ENCODE measurements around the gene PEAR1. TPM values are rescaled to one million over a fixed set of nuclear protein-coding genes. Genes with fewer than 3 reads are reported as not detected.

Gene PEAR1
- total and polyA plus RNA-seq, 2 donors (not counting 1 experiment from before 2014, with no cell fraction given), result 0.03 TPM; not detected in 1

- no CpG with 5 or more reads among the region's 3 CpGs for WGBS (ENCODE audit: insufficient coverage)
- peak overlapping the region; percentile 73 for H2AFZ ChIP-seq (ENCODE audit: insufficient read depth, low read depth, low read length, poor library complexity, severe bottlenecking)
- ATAC-seq (ENCODE audit: low read depth) (no peak), DNase-seq (peak; percentile 39)
- no peak for TF ChIP-seq EZH2 (IDR thresholded peaks at IDR 0.05; ENCODE audit: borderline replicate concordance, insufficient read depth, low read depth, low read length, poor library complexity, severe bottlenecking)
- TF ChIP-seq CTCF (IDR thresholded peaks at IDR 0.05), result no peak
- peak overlapping the region; percentile 64 for H3K4me2 ChIP-seq (replicated peaks; ENCODE audit: low read depth, low read length, poor library complexity, severe bottlenecking)
- H3K36me3 ChIP-seq (replicated peaks in 1 of 2; ENCODE audit: control extremely low read depth in 1 of 2, control insufficient read depth in 1 of 2, extremely low read depth in 1 of 2, insufficient read depth in 2 of 2, low read length in 1 of 2), result no peaks in the 10 kb centered on the region
- peak overlapping the region; percentile 47 for H3K9ac ChIP-seq (ENCODE audit: low read length)
- H3K4me3 ChIP-seq (ENCODE audit: control extremely low read depth in 1 of 5, extremely low read depth in 1 of 5, insufficient read depth in 1 of 5, low read depth in 2 of 5, low read length in 4 of 5), result peak overlapping the region in 4 of 5 experiments; percentile 18 to 48 (median 27)
- H3K4me1 ChIP-seq (ENCODE audit: control insufficient read depth in 2 of 2, insufficient read depth in 2 of 2, low read length in 2 of 2), result peaks cover 16 to 19% of the 10 kb centered on the region in 2 donors
- Mint-ChIP-seq H3K4me3 (peak overlapping the region; percentile 68), H3K27me3 (peaks cover 9% of the 10 kb centered on the region), H3K4me1 (peaks cover 27% of the 10 kb centered on the region), H3K27ac (peak overlapping the region; percentile 22), H3K9me3 (ENCODE audit: insufficient read depth) (no peaks in the 10 kb centered on the region)
- H3K27me3 ChIP-seq (replicated peaks in 1 of 4; ENCODE audit: control extremely low read depth in 1 of 4, control insufficient read depth in 3 of 4, insufficient read depth in 4 of 4, low read length in 3 of 4), result peaks cover 0 to 8% (median 0%) of the 10 kb centered on the region in 4 experiments
- CTCF ChIA-PET, result no interaction called here
- H3K9me3 ChIP-seq (ENCODE audit: control extremely low read depth in 1 of 3, control insufficient read depth in 2 of 3, insufficient read depth in 1 of 3, low read length in 2 of 3), result peaks cover 0 to 12% (median 9%) of the 10 kb centered on the region in 3 donors
- intact Hi-C loops (cut with micrococcal nuclease), result no loop called here
- H3K27ac ChIP-seq (ENCODE audit: low read length in 2 of 2), result peak overlapping the region in 1 of 2 donors; percentile 4
- POLR2A ChIA-PET, result no interaction called here
- no peaks in the 10 kb centered on the region for H4K20me1 ChIP-seq (ENCODE audit: control insufficient read depth, insufficient read depth, low read length, poor library complexity, severe bottlenecking)
- H3K79me2 ChIP-seq (ENCODE audit: control insufficient read depth, insufficient read depth, low read length), result no peaks in the 10 kb centered on the region
Observed at GRCh38 chr1:156963621-156964020, 70.1 kb downstream of the PEAR1 start.

- DNase-seq (no peak), ATAC-seq (ENCODE audit: low read depth) (no peak)
- no peak overlapping the region for H3K9ac ChIP-seq (ENCODE audit: low read length)
- H2AFZ ChIP-seq (ENCODE audit: insufficient read depth, low read depth, low read length, poor library complexity, severe bottlenecking), result peak overlapping the region; percentile 19
- H3K27ac ChIP-seq (ENCODE audit: low read length in 2 of 2), result no peak overlapping the region
- no peaks in the 10 kb centered on the region for H3K9me3 Mint-ChIP-seq (ENCODE audit: insufficient read depth)
- H3K27me3 ChIP-seq (replicated peaks in 1 of 4; ENCODE audit: control extremely low read depth in 1 of 4, control insufficient read depth in 3 of 4, insufficient read depth in 4 of 4, low read length in 3 of 4), result peaks cover 0 to 10% (median under 1%) of the 10 kb centered on the region in 4 experiments
- ChIA-PET CTCF (no interaction called here), POLR2A (no interaction called here)
- no peak overlapping the region for H3K4me3 ChIP-seq (ENCODE audit: control extremely low read depth in 1 of 5, extremely low read depth in 1 of 5, insufficient read depth in 1 of 5, low read depth in 2 of 5, low read length in 4 of 5)
- H3K4me2 ChIP-seq (replicated peaks; ENCODE audit: low read depth, low read length, poor library complexity, severe bottlenecking), result no peak overlapping the region
- peaks cover 23% of the 10 kb centered on the region for H3K4me1 Mint-ChIP-seq
- H3K79me2 ChIP-seq (ENCODE audit: control insufficient read depth, insufficient read depth, low read length), result no peaks in the 10 kb centered on the region
- intact Hi-C loops (cut with micrococcal nuclease), result no loop called here
- H3K9me3 ChIP-seq (ENCODE audit: control extremely low read depth in 1 of 3, control insufficient read depth in 2 of 3, insufficient read depth in 1 of 3, low read length in 2 of 3), result peaks cover 0 to 12% (median 9%) of the 10 kb centered on the region in 3 donors
- TF ChIP-seq CTCF (IDR thresholded peaks at IDR 0.05), result no peak
- TF ChIP-seq EZH2 (IDR thresholded peaks at IDR 0.05; ENCODE audit: borderline replicate concordance, insufficient read depth, low read depth, low read length, poor library complexity, severe bottlenecking), result no peak
- WGBS (ENCODE audit: insufficient coverage), result no CpG with 5 or more reads among the region's 2 CpGs
- no peaks in the 10 kb centered on the region for H4K20me1 ChIP-seq (ENCODE audit: control insufficient read depth, insufficient read depth, low read length, poor library complexity, severe bottlenecking)
- peaks cover 14% of the 10 kb centered on the region for H3K27me3 Mint-ChIP-seq
- peaks cover 15 to 17% of the 10 kb centered on the region in 2 donors for H3K4me1 ChIP-seq (ENCODE audit: control insufficient read depth in 2 of 2, insufficient read depth in 2 of 2, low read length in 2 of 2)
- no peak overlapping the region for H3K4me3 Mint-ChIP-seq
- H3K36me3 ChIP-seq (replicated peaks in 1 of 2; ENCODE audit: control extremely low read depth in 1 of 2, control insufficient read depth in 1 of 2, extremely low read depth in 1 of 2, insufficient read depth in 2 of 2, low read length in 1 of 2), result no peaks in the 10 kb centered on the region
- no peak overlapping the region for H3K27ac Mint-ChIP-seq
Observed at GRCh38 chr1:156964441-156964840, 70.9 kb downstream of the PEAR1 start.

Small RNA genes lying within 50 kb of the gene (small RNA-seq; reads per million reads assigned to genes)
- not detected for gene MIR765 (ENCODE audit: insufficient read length, low read depth, low replicate concordance)

Other genes with a start within 250 kb of the PEAR1 start
- gene NES, start 216.3 kb upstream of the PEAR1 start, total RNA-seq, result 0.05 TPM in 1 of 2 replicates, not detected in the other
- not detected in 2 replicates for gene NES, start 216.3 kb upstream of the PEAR1 start, polyA plus RNA-seq
- 0.89 and 1.1 TPM in 2 replicates for gene CRABP2, start 188.1 kb upstream of the PEAR1 start, total RNA-seq
- 1.2 and 3.6 TPM in 2 replicates for gene CRABP2, start 188.1 kb upstream of the PEAR1 start, polyA plus RNA-seq
- 81.1 and 85.3 TPM in 2 replicates for gene METTL25B, start 165.2 kb upstream of the PEAR1 start, total RNA-seq
- 63.1 and 78.3 TPM in 2 replicates for gene METTL25B, start 165.2 kb upstream of the PEAR1 start, polyA plus RNA-seq
- gene ISG20L2, start 165.0 kb upstream of the PEAR1 start, total RNA-seq, result 51.7 and 52.5 TPM in 2 replicates
- gene ISG20L2, start 165.0 kb upstream of the PEAR1 start, polyA plus RNA-seq, result 28.8 and 30.1 TPM in 2 replicates
- 34.6 and 41.1 TPM in 2 replicates for gene MRPL24, start 152.6 kb upstream of the PEAR1 start, total RNA-seq
- 23.0 and 39.4 TPM in 2 replicates for gene MRPL24, start 152.6 kb upstream of the PEAR1 start, polyA plus RNA-seq
- 89.9 and 91.2 TPM in 2 replicates for gene HDGF, start 142.0 kb upstream of the PEAR1 start, total RNA-seq
- 40.3 and 53.1 TPM in 2 replicates for gene HDGF, start 142.0 kb upstream of the PEAR1 start, polyA plus RNA-seq
- 83.4 and 91.0 TPM in 2 replicates for gene PRCC, start 126.2 kb upstream of the PEAR1 start, total RNA-seq
- gene PRCC, start 126.2 kb upstream of the PEAR1 start, polyA plus RNA-seq, result 45.1 and 55.7 TPM in 2 replicates
- gene SH2D2A, start 76.9 kb upstream of the PEAR1 start, total RNA-seq, result 2.1 and 3.9 TPM in 2 replicates
- gene SH2D2A, start 76.9 kb upstream of the PEAR1 start, polyA plus RNA-seq, result 0.73 and 1.0 TPM in 2 replicates
- not detected in 2 replicates for gene INSRR, start 34.6 kb upstream of the PEAR1 start, total RNA-seq
- not detected in 2 replicates for gene INSRR, start 34.6 kb upstream of the PEAR1 start, polyA plus RNA-seq
- not detected in 2 replicates for gene NTRK1, start 32.9 kb upstream of the PEAR1 start, total RNA-seq
- gene NTRK1, start 32.9 kb upstream of the PEAR1 start, polyA plus RNA-seq, result not detected in 2 replicates
- not detected in 2 replicates for gene LRRC71, start 26.9 kb downstream of the PEAR1 start, total RNA-seq
- gene LRRC71, start 26.9 kb downstream of the PEAR1 start, polyA plus RNA-seq, result not detected in 2 replicates
- gene ARHGEF11, start 152.0 kb downstream of the PEAR1 start, total RNA-seq, result 1.0 and 2.2 TPM in 2 replicates
- 3.7 and 4.6 TPM in 2 replicates for gene ARHGEF11, start 152.0 kb downstream of the PEAR1 start, polyA plus RNA-seq
- gene ETV3L, start 206.1 kb downstream of the PEAR1 start, total RNA-seq, result not detected in 2 replicates
- not detected in 2 replicates for gene ETV3L, start 206.1 kb downstream of the PEAR1 start, polyA plus RNA-seq
- gene ETV3, start 244.7 kb downstream of the PEAR1 start, total RNA-seq, result 34.1 and 35.9 TPM in 2 replicates
- gene ETV3, start 244.7 kb downstream of the PEAR1 start, polyA plus RNA-seq, result 16.7 and 30.2 TPM in 2 replicates

Measured in B cell (primary cell).